ENCODE results near the gene LGI1.

Gene LGI1

GRCh38 chr10:93718937-93719725 is 38.6 kb upstream of the LGI1 start:
- in situ Hi-C loops (cut with MboI; ENCODE audit: low sequenced_read_pairs, unreplicated experiment), result no loop called here
- TF ChIP-seq, protein P1, sequence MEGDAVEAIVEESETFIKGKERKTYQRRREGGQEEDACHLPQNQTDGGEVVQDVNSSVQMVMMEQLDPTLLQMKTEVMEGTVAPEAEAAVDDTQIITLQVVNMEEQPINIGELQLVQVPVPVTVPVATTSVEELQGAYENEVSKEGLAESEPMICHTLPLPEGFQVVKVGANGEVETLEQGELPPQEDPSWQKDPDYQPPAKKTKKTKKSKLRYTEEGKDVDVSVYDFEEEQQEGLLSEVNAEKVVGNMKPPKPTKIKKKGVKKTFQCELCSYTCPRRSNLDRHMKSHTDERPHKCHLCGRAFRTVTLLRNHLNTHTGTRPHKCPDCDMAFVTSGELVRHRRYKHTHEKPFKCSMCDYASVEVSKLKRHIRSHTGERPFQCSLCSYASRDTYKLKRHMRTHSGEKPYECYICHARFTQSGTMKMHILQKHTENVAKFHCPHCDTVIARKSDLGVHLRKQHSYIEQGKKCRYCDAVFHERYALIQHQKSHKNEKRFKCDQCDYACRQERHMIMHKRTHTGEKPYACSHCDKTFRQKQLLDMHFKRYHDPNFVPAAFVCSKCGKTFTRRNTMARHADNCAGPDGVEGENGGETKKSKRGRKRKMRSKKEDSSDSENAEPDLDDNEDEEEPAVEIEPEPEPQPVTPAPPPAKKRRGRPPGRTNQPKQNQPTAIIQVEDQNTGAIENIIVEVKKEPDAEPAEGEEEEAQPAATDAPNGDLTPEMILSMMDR (IDR thresholded peaks at IDR 0.05; ENCODE audit: borderline replicate concordance, control extremely low read depth, extremely low read depth, insufficient read depth, missing control alignments), result no peak
- peak; percentile 23 for DNase-seq (ENCODE audit: low spot score)

DNA sequence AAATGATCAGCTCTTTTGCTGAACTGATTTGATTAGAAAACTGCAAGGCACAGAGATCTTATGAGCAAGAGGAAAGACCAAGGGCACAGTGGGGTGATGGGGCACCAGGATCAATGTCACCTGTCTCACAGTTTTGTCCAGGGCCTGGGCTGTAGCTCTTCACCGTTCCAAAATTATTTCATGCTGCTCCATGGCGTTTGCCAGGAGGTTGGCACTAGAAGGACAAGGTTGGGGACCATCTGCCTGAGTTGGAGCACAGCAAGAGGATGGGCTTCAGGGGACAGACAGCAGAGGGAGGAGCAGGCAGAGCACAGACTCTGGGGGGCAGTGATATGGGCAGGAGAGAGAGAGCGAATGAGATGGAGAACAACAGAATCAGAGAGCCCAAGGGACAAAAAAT is 37.8 kb upstream of the LGI1 start:
- in situ Hi-C loops (cut with MboI; ENCODE audit: low sequenced_read_pairs, unreplicated experiment), result no loop called here
- TF ChIP-seq, protein P1 (IDR thresholded peaks at IDR 0.05; ENCODE audit: borderline replicate concordance, control extremely low read depth, extremely low read depth, insufficient read depth, missing control alignments), result no peak
- DNase-seq (ENCODE audit: low spot score), result no peak

DNA sequence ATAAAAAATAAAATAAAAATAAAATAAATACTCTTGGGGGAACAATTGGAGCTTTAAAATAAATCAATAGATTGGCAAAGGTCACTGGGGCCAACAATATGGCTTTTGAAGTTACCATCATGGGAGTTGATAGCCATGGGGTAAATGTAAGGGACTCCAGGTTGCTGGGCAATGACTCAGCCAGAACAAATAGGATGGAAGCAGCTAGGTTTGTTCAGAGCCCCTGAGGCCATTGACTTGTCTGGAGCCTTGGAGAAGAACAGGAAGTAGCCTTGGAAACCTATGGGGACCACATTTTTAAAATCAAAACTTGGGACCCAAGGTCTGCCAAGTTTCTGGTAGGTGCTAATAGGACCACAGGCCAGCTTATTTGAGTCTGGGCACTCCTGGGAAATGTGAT is 35.2 kb upstream of the LGI1 start:
- in situ Hi-C loops (cut with MboI; ENCODE audit: low sequenced_read_pairs, unreplicated experiment), result no loop called here
- TF ChIP-seq, protein P1 (IDR thresholded peaks at IDR 0.05; ENCODE audit: borderline replicate concordance, control extremely low read depth, extremely low read depth, insufficient read depth, missing control alignments), result no peak
- no peak for DNase-seq (ENCODE audit: low spot score)

DNA sequence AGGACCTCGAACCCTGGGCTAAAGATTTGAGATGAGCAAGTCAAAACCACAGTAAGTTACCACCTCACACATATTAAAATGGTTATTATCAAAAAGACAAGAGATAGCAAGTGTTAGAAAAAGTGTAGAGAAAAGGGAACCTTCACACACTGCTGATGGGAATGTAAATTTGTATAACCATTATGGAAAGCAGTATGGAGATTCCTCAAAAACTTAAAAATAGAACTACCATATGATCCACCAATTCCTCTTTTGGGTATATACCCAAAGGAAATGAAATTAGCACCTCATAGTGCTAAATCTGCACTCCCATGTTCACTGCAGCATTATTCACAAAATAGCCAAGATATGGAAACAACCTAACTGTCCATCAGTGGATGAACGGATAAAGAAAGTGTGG is 34.6 kb upstream of the LGI1 start:
- no peak for DNase-seq (ENCODE audit: low spot score)
- in situ Hi-C loops (cut with MboI; ENCODE audit: low sequenced_read_pairs, unreplicated experiment), result no loop called here
- TF ChIP-seq, protein P1 (IDR thresholded peaks at IDR 0.05; ENCODE audit: borderline replicate concordance, control extremely low read depth, extremely low read depth, insufficient read depth, missing control alignments), result no peak

GRCh38 chr10:93726024-93726423 is 31.7 kb upstream of the LGI1 start:
- TF ChIP-seq, protein P1 (IDR thresholded peaks at IDR 0.05; ENCODE audit: borderline replicate concordance, control extremely low read depth, extremely low read depth, insufficient read depth, missing control alignments), result no peak
- DNase-seq (ENCODE audit: low spot score), result no peak
- in situ Hi-C loops (cut with MboI; ENCODE audit: low sequenced_read_pairs, unreplicated experiment), result no loop called here

GRCh38 chr10:93741367-93741766 is 16.4 kb upstream of the LGI1 start:
- in situ Hi-C loops (cut with MboI; ENCODE audit: low sequenced_read_pairs, unreplicated experiment), result no loop called here
- no peak for DNase-seq (ENCODE audit: low spot score)
- TF ChIP-seq, protein P1 (IDR thresholded peaks at IDR 0.05; ENCODE audit: borderline replicate concordance, control extremely low read depth, extremely low read depth, insufficient read depth, missing control alignments), result no peak

All from GM13976 (cell line).